ENCODE results near the gene AMD1.
"Not testable (repeated sequence)": the region's sequence is repeated elsewhere in the genome, so short reads cannot be mapped to it uniquely, and the experiment has no call there.

Gene AMD1

GRCh38 chr6:110877569-110877968, 3.0 kb downstream of the AMD1 start:
- no peak for DNase-seq (ENCODE audit: low spot score)

DNA sequence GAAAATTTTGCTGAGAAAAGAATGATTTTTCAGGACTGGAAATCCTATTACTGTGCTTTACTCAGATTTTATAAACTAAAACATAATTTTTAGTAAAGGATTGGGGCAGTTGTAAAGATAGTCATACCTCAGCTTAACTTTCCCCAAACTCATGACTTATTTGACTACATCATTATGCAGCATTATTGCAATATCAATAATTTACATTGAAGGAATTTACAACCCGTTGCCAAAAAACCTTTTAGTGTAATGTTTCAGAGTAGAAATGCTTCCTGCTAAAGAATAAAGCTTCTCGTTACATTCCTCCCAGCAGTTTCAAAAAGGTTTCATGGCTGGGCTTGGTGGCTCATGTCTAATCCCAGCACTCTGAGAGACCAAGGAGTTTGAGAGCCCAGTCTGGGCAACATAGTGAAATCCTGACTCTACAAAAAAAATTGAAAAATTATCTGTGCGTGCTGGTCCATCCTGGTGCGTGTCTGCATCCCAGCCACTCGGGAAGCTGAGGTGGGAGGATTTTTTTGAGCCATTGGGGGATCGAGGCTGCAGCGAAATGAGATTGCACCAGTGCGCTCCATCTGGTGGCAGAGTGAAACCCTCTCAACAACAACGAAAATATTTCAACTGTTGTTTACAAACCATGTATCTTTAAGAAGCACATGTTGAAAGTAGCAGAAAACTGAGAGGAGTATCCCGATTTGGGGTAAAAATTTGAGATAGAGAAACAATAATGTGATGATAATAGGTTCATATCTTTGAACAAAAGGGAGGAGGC, 4.4 kb downstream of the AMD1 start:
- DNase-seq (ENCODE audit: low spot score): peak; percentile 62

GRCh38 chr6:110880651-110881050, 6.1 kb downstream of the AMD1 start:
- no peak for DNase-seq (ENCODE audit: low spot score)

- no peak for DNase-seq (ENCODE audit: low spot score)
Observed at GRCh38 chr6:110881546-110882273, 7.1 kb downstream of the AMD1 start.

- no peak for DNase-seq (ENCODE audit: low spot score)
Observed at GRCh38 chr6:110882274-110882619, 7.7 kb downstream of the AMD1 start.

DNA sequence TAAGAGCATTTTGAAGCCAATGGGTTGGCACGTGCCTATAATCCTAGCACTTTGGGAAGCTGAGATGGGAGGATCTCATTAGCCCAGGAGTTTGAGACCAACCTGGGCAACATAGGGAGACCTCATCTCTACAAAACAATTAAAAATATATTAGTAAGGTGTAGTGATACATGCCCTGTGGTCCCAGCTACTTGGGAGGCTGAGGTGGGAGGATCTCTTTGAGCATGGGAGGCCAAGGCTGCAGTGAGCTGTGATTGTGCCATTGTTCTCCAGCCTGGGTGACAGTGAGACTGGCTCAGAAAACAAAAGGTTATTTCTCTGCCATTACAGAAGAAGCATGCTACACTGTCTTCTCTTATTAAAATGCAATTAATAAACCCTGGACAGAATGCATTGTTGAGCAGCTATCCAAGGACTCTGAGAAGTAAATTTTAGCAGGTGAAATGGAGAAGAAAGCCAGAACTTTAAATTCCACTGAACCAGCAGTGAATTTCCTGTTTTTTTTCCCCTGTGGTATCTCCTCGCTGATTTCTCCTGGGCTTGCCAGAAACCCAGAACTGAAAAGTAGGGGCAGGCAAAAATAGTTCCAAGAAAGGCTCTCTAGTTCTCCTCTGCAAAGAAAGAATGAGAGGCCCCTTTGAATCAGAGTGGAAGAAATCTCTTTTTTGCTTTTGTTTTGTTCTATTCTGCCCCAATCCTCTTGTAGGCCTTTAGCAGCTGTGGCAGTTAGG, 8.4 kb downstream of the AMD1 start:
- no peak for DNase-seq (ENCODE audit: low spot score)

GRCh38 chr6:110884321-110884720, 9.7 kb downstream of the AMD1 start:
- DNase-seq (ENCODE audit: low spot score): no peak

- DNase-seq (ENCODE audit: low spot score): no peak
Observed at GRCh38 chr6:110885526-110885925, 10.9 kb downstream of the AMD1 start.

GRCh38 chr6:110886555-110887167, 12.1 kb downstream of the AMD1 start:
- DNase-seq (ENCODE audit: low spot score): no peak

DNA sequence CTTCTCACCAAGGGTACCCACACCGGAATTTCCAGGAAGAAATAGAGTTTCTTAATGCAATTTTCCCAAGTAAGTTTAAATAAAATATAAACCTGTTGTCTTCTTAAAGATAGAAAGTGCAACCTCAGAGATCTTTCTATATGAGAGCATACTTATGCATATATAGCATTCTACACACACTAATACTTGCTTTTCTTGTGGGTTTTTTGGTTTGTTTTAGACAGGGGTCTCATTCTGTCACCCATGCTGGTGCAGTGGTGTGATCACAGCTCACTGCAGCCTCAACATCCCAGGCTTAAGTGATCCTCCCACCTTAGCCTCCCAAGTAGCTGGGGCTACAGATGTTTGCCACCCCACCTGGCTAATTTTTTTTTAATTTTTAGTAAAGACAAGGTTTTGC, 15.7 kb downstream of the AMD1 start:
- DNase-seq (ENCODE audit: low spot score): no peak

DNA sequence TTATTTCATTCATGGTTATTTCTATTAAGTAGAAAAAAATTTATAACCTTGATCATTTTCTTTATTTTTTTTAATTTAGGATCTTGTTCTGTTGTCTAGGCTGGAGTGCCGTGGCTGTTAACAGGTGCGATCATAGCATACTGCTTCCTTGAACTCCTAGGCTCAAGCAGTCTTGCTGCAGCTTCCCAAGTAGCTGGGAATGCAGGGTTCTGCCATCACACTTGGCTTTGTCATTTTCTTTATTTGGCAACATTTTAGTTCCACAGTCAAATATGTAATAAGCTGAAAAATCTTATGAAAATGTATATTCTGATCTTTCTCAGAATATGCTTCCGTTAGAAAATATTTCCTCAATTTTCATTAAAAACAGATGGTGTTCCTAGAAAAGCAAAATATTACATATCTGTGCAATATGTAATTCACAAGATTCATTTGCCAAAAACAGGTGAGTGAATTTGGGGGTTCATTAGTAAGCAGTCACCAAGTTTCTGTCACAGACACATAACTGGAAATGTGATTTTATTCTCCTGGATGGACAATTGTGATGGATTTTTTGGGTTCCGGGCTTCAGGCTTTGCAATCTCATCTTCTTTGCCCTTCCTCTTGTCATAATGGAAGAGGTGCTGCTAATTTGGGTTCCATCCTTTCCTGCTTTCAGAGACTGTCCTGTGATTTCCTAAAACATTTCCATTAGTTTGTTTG, 21.5 kb downstream of the AMD1 start:
- no peak for DNase-seq (ENCODE audit: low spot score)

DNA sequence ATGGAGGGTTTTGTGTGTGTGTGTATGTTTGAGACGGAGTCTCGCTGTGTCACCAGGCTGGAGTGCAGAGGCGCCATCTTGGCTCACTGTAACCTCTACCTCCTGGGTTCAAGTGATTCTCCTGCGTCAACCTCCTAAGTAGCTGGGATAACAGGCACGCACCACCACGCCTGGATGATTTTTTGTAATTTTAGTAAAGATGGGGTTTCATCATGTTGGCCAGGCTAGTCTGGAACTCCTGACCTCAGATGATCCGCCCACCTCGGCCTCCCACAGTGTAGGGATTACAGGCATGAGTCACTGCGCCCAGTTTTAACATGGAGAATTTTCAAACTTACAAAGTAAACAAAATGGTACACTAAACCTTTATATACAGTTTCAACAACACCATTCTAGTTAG, 22.8 kb downstream of the AMD1 start:
- no peak for DNase-seq (ENCODE audit: low spot score)

- DNase-seq (ENCODE audit: low spot score): no peak
Observed at GRCh38 chr6:110898111-110898510, 23.5 kb downstream of the AMD1 start.

GRCh38 chr6:110900028-110900598, 25.5 kb downstream of the AMD1 start:
- DNase-seq (ENCODE audit: low spot score): no peak

DNA sequence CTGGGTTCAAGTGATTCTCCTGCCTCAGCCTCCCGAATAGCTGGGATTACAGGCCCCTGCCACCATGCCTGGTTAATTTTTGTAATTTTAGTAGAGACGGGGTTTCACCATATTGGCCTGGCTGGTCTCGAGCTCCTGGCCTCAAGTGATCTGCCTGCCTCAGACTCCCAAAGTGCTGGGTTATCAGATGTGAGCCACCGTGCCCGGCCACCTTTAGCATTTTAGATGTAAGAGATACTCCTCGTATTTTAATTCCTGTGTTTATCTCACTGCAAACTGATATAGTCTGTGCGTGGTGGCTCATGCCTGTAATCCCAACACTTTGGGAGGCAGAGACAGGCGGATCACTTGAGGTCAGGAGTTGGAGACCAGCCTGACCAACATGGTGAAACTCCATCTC, 27.0 kb downstream of the AMD1 start:
- not testable (repeated sequence) for DNase-seq (ENCODE audit: low spot score)

DNA sequence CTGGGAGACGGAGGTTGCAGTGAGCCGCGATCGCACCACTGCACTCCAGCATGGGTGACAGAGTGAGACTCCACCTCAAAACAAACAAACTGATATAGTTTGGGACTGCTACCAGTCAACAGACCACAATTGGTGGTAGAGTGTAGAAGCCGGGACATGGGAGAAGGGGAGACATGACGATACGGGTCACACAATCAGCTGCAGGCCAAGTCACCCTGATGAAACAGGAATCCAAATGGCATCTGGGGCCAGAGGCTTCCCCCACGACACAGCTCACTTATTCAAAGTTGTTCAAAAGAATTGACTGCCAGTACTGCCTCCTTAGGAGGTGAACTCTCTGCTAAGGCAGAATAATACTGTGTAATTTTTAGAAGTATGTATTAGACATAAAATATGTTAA, 27.5 kb downstream of the AMD1 start:
- DNase-seq (ENCODE audit: low spot score): no peak

DNA sequence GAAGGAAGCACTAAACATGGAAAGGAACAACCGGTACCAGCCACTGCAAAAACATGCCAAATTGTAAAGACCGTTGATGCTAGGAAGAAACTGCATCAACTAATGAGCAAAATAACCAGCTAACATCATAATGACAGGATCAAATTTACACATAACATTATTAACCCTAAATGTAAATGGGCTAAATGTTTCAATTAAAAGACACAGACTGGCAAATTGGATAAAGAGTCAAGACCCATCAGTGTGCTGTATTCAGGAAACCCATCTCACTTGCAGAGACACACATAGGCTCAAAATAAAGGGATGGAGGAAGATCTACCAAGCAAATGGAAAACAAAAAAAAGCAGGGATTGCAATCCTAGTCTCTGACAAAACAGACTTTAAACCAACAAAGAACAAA, 31.7 kb downstream of the AMD1 start:
- DNase-seq (ENCODE audit: low spot score): not testable (repeated sequence)

- no peak for DNase-seq (ENCODE audit: low spot score)
Observed at GRCh38 chr6:110930781-110931180, 56.2 kb downstream of the AMD1 start.

- no peak for DNase-seq (ENCODE audit: low spot score)
Observed at GRCh38 chr6:110933912-110934311, 59.3 kb downstream of the AMD1 start.

GRCh38 chr6:110934381-110934898, 59.9 kb downstream of the AMD1 start:
- DNase-seq (ENCODE audit: low spot score): no peak

DNA sequence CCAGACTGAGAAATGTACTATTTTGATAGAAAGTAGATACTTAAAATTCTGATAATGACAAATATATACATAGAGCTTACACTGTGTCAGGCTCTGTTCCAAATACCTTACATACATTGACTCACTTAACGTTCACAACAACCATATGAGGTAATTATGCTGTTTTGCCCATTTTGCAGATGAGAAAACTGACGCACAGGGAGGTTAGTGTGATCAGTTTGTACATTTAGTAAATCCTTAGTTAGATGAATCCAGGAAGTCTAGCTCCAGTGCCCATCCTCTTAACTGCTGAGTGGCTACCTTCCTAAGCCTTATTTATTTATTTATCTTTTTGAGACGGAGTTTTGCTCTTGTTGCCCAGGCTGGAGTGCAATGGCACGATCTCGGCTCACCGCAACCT, 60.6 kb downstream of the AMD1 start:
- no peak for DNase-seq (ENCODE audit: low spot score)
